ENCODE results near the gene PPP1R12B. TPM values are rescaled to one million over a fixed set of nuclear protein-coding genes. Genes with fewer than 3 reads are reported as not detected.
"Not testable (repeated sequence)": the region's sequence is repeated elsewhere in the genome, so short reads cannot be mapped to it uniquely, and the experiment has no call there.

Gene PPP1R12B
- total and polyA plus RNA-seq, 2 experiments from 2014 or later: 13.2 to 13.8 TPM

- H3F3A ChIP-seq (replicated peaks; ENCODE audit: low read depth): 0 out of 2 replicates have a peak, but pooled peaks cover 6% of the 10 kb centered on the region
- H3K4me2 ChIP-seq: no peak overlapping the region
- Mint-ChIP-seq H3K4me3 (no peak overlapping the region), H3K4me1 (peaks cover 21% of the 10 kb centered on the region), H3K27ac (no peak overlapping the region), H3K27me3 (ENCODE audit: insufficient read depth, low read depth, poor library complexity) (peaks cover 2% of the 10 kb centered on the region), H3K36me3 (ENCODE audit: low read depth) (no peaks in the 10 kb centered on the region), H3K9me3 (no peaks in the 10 kb centered on the region)
- H3K27me3 ChIP-seq (ENCODE audit: insufficient read depth): no peaks in the 10 kb centered on the region
- TF ChIP-seq CREB1 (CRISPR knock-in tag; IDR thresholded peaks at IDR 0.05; ENCODE audit: low read depth): no peak
- no peak for TF ChIP-seq POLR2AphosphoS5 (IDR thresholded peaks at IDR 0.05; ENCODE audit: low read depth)
- no peak for TF ChIP-seq ZNF331 (CRISPR knock-in tag; IDR thresholded peaks at IDR 0.05; ENCODE audit: low read depth)
- H3K79me2 ChIP-seq (replicated peaks; ENCODE audit: insufficient read depth): no peaks in the 10 kb centered on the region
- no peak overlapping the region for H3K27ac ChIP-seq (ENCODE audit: low read depth)
- no peaks in the 10 kb centered on the region for H3K9me2 ChIP-seq (ENCODE audit: insufficient read depth)
- DNase-seq (ENCODE audit: low spot score) (no peak), ATAC-seq (no peak)
- H3K4me1 ChIP-seq (ENCODE audit: insufficient read depth): peaks cover 12% of the 10 kb centered on the region; the same call in 1 of the 2 replicates
- H3K36me3 ChIP-seq (ENCODE audit: insufficient read depth): no peaks in the 10 kb centered on the region
- no peak overlapping the region for H2AFZ ChIP-seq
- H4K20me1 ChIP-seq (replicated peaks; ENCODE audit: insufficient read depth): no peaks in the 10 kb centered on the region; the same call in 1 of the 2 replicates
- H3K4me3 ChIP-seq: no peak overlapping the region
These were observed 280.2 kb downstream of the PPP1R12B start for GRCh38 chr1:202628646-202629215.

- not testable (repeated sequence) for H3K27ac Mint-ChIP-seq; H3K79me2 ChIP-seq (replicated peaks; ENCODE audit: insufficient read depth); H3K27ac ChIP-seq (ENCODE audit: low read depth); H3K27me3 ChIP-seq (ENCODE audit: insufficient read depth); DNase-seq (ENCODE audit: low spot score); ATAC-seq; H4K20me1 ChIP-seq (replicated peaks; ENCODE audit: insufficient read depth); H3K9me3 Mint-ChIP-seq; H2AFZ ChIP-seq; H3K4me2 ChIP-seq; H3K9me2 ChIP-seq (ENCODE audit: insufficient read depth); H3K36me3 ChIP-seq (ENCODE audit: insufficient read depth); H3K4me3 ChIP-seq; H3F3A ChIP-seq (replicated peaks; ENCODE audit: low read depth); H3K27me3 Mint-ChIP-seq (ENCODE audit: insufficient read depth, low read depth, poor library complexity); H3K36me3 Mint-ChIP-seq (ENCODE audit: low read depth); H3K4me3 Mint-ChIP-seq
- H3K4me1 ChIP-seq (ENCODE audit: insufficient read depth): peaks cover 12% of the 10 kb centered on the region; the same call in 1 of the 2 replicates
- peaks cover 21% of the 10 kb centered on the region for H3K4me1 Mint-ChIP-seq
These were observed 280.8 kb downstream of the PPP1R12B start for GRCh38 chr1:202629257-202629811.

GRCh38 chr1:202630096-202630495 lies 281.6 kb downstream of the PPP1R12B start:
- not testable (repeated sequence) for H3K27me3 ChIP-seq (ENCODE audit: insufficient read depth); H3K9me2 ChIP-seq (ENCODE audit: insufficient read depth); H3F3A ChIP-seq (replicated peaks; ENCODE audit: low read depth); H3K27me3 Mint-ChIP-seq (ENCODE audit: insufficient read depth, low read depth, poor library complexity); H3K79me2 ChIP-seq (replicated peaks; ENCODE audit: insufficient read depth); H3K27ac Mint-ChIP-seq; H2AFZ ChIP-seq; H3K27ac ChIP-seq (ENCODE audit: low read depth); H3K4me3 ChIP-seq; H3K36me3 Mint-ChIP-seq (ENCODE audit: low read depth); H4K20me1 ChIP-seq (replicated peaks; ENCODE audit: insufficient read depth); ATAC-seq; H3K4me2 ChIP-seq; H3K9me3 Mint-ChIP-seq; DNase-seq (ENCODE audit: low spot score); H3K4me3 Mint-ChIP-seq; H3K36me3 ChIP-seq (ENCODE audit: insufficient read depth)
- H3K4me1 Mint-ChIP-seq: peaks cover 21% of the 10 kb centered on the region
- peaks cover 12% of the 10 kb centered on the region; the same call in 1 of the 2 replicates for H3K4me1 ChIP-seq (ENCODE audit: insufficient read depth)

GRCh38 chr1:202630541-202630940 lies 282.0 kb downstream of the PPP1R12B start:
- H3K27me3 Mint-ChIP-seq (ENCODE audit: insufficient read depth, low read depth, poor library complexity): peaks cover 4% of the 10 kb centered on the region
- Histone ChIP-seq H3K36me3 (ENCODE audit: insufficient read depth) (no peaks in the 10 kb centered on the region), H3K27ac (ENCODE audit: low read depth) (no peak overlapping the region), H3K4me1 (ENCODE audit: insufficient read depth) (peaks cover 12% of the 10 kb centered on the region; the same call in 1 of the 2 replicates), H3K27me3 (ENCODE audit: insufficient read depth) (no peaks in the 10 kb centered on the region), H2AFZ (no peak overlapping the region), H3K9me2 (ENCODE audit: insufficient read depth) (no peaks in the 10 kb centered on the region), H3K4me3 (no peak overlapping the region), H3K4me2 (no peak overlapping the region), H3K79me2 (replicated peaks; ENCODE audit: insufficient read depth) (no peaks in the 10 kb centered on the region), H3F3A (replicated peaks; ENCODE audit: low read depth) (no peaks in the 10 kb centered on the region), H4K20me1 (replicated peaks; ENCODE audit: insufficient read depth) (no peaks in the 10 kb centered on the region; the same call in 1 of the 2 replicates)
- DNase-seq (ENCODE audit: low spot score) (no peak), ATAC-seq (no peak)
- H3K9me3 Mint-ChIP-seq: no peaks in the 10 kb centered on the region
- no peaks in the 10 kb centered on the region for H3K36me3 Mint-ChIP-seq (ENCODE audit: low read depth)
- peaks cover 21% of the 10 kb centered on the region for H3K4me1 Mint-ChIP-seq
- no peak overlapping the region for H3K27ac Mint-ChIP-seq
- H3K4me3 Mint-ChIP-seq: no peak overlapping the region
- TF ChIP-seq CTCF (conservative IDR thresholded peaks at IDR 0.05; ENCODE audit: low read depth in 2 of 2): no peak
- no peak for TF ChIP-seq NANOG (IDR thresholded peaks at IDR 0.05; ENCODE audit: borderline replicate concordance)
- no peak for TF ChIP-seq EZH2 (IDR thresholded peaks at IDR 0.05; ENCODE audit: low read depth, unreplicated experiment)
- no peak for TF ChIP-seq POLR2AphosphoS5 (IDR thresholded peaks at IDR 0.05; ENCODE audit: low read depth)
- TF ChIP-seq ZNF114 (CRISPR knock-in tag; IDR thresholded peaks at IDR 0.05): no peak
- no peak for TF ChIP-seq EZH2phosphoT487 (IDR thresholded peaks at IDR 0.05; ENCODE audit: unreplicated experiment)
- TF ChIP-seq, protein P1, sequence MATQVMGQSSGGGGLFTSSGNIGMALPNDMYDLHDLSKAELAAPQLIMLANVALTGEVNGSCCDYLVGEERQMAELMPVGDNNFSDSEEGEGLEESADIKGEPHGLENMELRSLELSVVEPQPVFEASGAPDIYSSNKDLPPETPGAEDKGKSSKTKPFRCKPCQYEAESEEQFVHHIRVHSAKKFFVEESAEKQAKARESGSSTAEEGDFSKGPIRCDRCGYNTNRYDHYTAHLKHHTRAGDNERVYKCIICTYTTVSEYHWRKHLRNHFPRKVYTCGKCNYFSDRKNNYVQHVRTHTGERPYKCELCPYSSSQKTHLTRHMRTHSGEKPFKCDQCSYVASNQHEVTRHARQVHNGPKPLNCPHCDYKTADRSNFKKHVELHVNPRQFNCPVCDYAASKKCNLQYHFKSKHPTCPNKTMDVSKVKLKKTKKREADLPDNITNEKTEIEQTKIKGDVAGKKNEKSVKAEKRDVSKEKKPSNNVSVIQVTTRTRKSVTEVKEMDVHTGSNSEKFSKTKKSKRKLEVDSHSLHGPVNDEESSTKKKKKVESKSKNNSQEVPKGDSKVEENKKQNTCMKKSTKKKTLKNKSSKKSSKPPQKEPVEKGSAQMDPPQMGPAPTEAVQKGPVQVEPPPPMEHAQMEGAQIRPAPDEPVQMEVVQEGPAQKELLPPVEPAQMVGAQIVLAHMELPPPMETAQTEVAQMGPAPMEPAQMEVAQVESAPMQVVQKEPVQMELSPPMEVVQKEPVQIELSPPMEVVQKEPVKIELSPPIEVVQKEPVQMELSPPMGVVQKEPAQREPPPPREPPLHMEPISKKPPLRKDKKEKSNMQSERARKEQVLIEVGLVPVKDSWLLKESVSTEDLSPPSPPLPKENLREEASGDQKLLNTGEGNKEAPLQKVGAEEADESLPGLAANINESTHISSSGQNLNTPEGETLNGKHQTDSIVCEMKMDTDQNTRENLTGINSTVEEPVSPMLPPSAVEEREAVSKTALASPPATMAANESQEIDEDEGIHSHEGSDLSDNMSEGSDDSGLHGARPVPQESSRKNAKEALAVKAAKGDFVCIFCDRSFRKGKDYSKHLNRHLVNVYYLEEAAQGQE (IDR thresholded peaks at IDR 0.05; ENCODE audit: unreplicated experiment): no peak
